IMR-90 (cell line): Measurements from ENCODE around the gene SMYD5. TPM values are rescaled to one million over a fixed set of nuclear protein-coding genes. Genes with fewer than 3 reads are reported as not detected.

ENCODE experiments used
- ATAC-seq: fragments of 200-7000 bp; cut with Tn5 transposase; 2 replicates; pipeline ENCODE4 v1.9.1; 2020; ENCODE audit warnings: low read depth, mild to moderate bottlenecking, moderate library complexity
- BruUV-seq: library from RNA; stranded (reverse); fragments of 400-500 nt; replicated peaks from 2 replicates; lab custom pipeline; 2021; lab: Mats Ljungman, UMichigan
- CTCF ChIA-PET: fragments of 300-600 bp; formaldehyde crosslinking; extraction: SDS; loops from one replicate; lab custom pipeline; 2021; ENCODE audit warnings: antibody characterized with exemption; lab: Yijun Ruan, JAX
- POLR2A ChIA-PET: fragments of 300-600 bp; sonication (Branson Sonifier 250); formaldehyde crosslinking; loops from one replicate; lab custom pipeline; 2022; ENCODE audit warnings: antibody characterized with exemption; ENCODE audit not compliant: unreplicated experiment; lab: Charles Lee
- DNase-seq: peaks from one replicate; pipeline ENCODE4 v3.0.0; 2013
- H2AFZ ChIP-seq: replicated peaks from 2 replicates; pipeline ENCODE3; 2013; ENCODE audit warnings: low read length, mild to moderate bottlenecking; ENCODE audit not compliant: poor library complexity
- H2AK5ac ChIP-seq: 2 replicates; pipeline ENCODE4 v1.6.1; 2013; ENCODE audit warnings: low read depth, low read length, inconsistent platforms
- H2AK9ac ChIP-seq: replicated peaks from 2 replicates; pipeline ENCODE3; 2013; ENCODE audit warnings: mild to moderate bottlenecking, low read depth, low read length, moderate library complexity; ENCODE audit not compliant: poor library complexity
- H2BK120ac ChIP-seq: 2 replicates; pipeline ENCODE4 v1.6.1; 2013; ENCODE audit warnings: low read depth, low read length, inconsistent platforms
- H2BK15ac ChIP-seq: 3 replicates; pipeline ENCODE4 v1.6.1; 2013; ENCODE audit warnings: low read depth, low read length, inconsistent platforms
- H2BK20ac ChIP-seq: 2 replicates; pipeline ENCODE4 v1.6.1; 2013; ENCODE audit warnings: low read depth, mild to moderate bottlenecking, inconsistent platforms, low read length, moderate library complexity
- H2BK5ac ChIP-seq: 2 replicates; pipeline ENCODE4 v1.6.1; 2013; ENCODE audit warnings: mild to moderate bottlenecking, low read depth, low read length, inconsistent platforms; ENCODE audit not compliant: poor library complexity, severe bottlenecking
- H3K14ac ChIP-seq: replicated peaks from 2 replicates; pipeline ENCODE4 v1.6.1; 2013; ENCODE audit warnings: low read depth, low read length, inconsistent platforms
- H3K18ac ChIP-seq: 2 replicates; pipeline ENCODE4 v1.6.1; 2013; ENCODE audit warnings: low read depth, low read length, control low read depth
- H3K23ac ChIP-seq: 2 replicates; pipeline ENCODE4 v1.6.1; 2013; ENCODE audit warnings: low read depth, low read length, inconsistent platforms
- H3K27ac ChIP-seq: 2 replicates; pipeline ENCODE4 v1.5.1; 2013; ENCODE audit warnings: mild to moderate bottlenecking, control low read depth, low read length; ENCODE audit not compliant: insufficient read depth
- H3K27me3 ChIP-seq: 2 replicates; pipeline ENCODE4 v1.6.1; 2013; ENCODE audit warnings: low read length; ENCODE audit not compliant: control insufficient read depth, insufficient read depth
- H3K36me3 ChIP-seq: 2 replicates; pipeline ENCODE4 v1.6.1; 2013; ENCODE audit warnings: low read length, mixed read lengths; ENCODE audit not compliant: control insufficient read depth, insufficient read depth
- H3K4ac ChIP-seq: 2 replicates; pipeline ENCODE4 v1.6.1; 2013; ENCODE audit warnings: low read depth, low read length, inconsistent platforms
- H3K4me1 ChIP-seq: 2 replicates; pipeline ENCODE4 v1.6.1; 2013; ENCODE audit warnings: low read length, mixed read lengths; ENCODE audit not compliant: control insufficient read depth, insufficient read depth
- H3K4me2 ChIP-seq: 2 replicates; pipeline ENCODE4 v1.6.1; 2013; ENCODE audit warnings: low read depth, mild to moderate bottlenecking, control low read depth, low read length, moderate library complexity
- H3K4me3 ChIP-seq: 2 replicates; pipeline ENCODE4 v1.5.1; 2013; ENCODE audit warnings: low read depth, mild to moderate bottlenecking, control low read depth, low read length, moderate library complexity; ENCODE audit not compliant: insufficient read depth
- H3K56ac ChIP-seq: 2 replicates; pipeline ENCODE4 v1.6.1; 2013; ENCODE audit warnings: low read length, inconsistent platforms; ENCODE audit not compliant: insufficient read depth; ENCODE audit errors: extremely low read depth
- H3K79me1 ChIP-seq, 2 experiments: 2 replicates each; pipeline ENCODE4 v1.6.1; 2013; ENCODE audit warnings: low read length in 2 of 2, inconsistent platforms in 1 of 2, low read depth in 1 of 2
- H3K9ac ChIP-seq: 2 replicates; pipeline ENCODE4 v1.6.1; 2013; ENCODE audit warnings: low read depth, low read length, control low read depth
- H3K9me1 ChIP-seq: 2 replicates; pipeline ENCODE4 v1.6.1; 2013; ENCODE audit warnings: low read length, inconsistent platforms; ENCODE audit not compliant: insufficient read depth
- H3K9me3 ChIP-seq: 2 replicates; pipeline ENCODE4 v1.6.1; 2013; ENCODE audit warnings: low read length; ENCODE audit not compliant: control insufficient read depth, insufficient read depth
- H4K20me1 ChIP-seq: 2 replicates; pipeline ENCODE4 v1.6.1; 2013; ENCODE audit warnings: low read length, inconsistent platforms; ENCODE audit not compliant: insufficient read depth
- H4K5ac ChIP-seq: 2 replicates; pipeline ENCODE4 v1.6.1; 2013; ENCODE audit warnings: mild to moderate bottlenecking, low read depth, low read length, control low read depth
- H4K8ac ChIP-seq, 2 experiments: 2 replicates each; pipeline ENCODE4 v1.6.1; 2013; ENCODE audit warnings: low read depth in 2 of 2, low read length in 2 of 2, control low read depth in 1 of 2, inconsistent platforms in 1 of 2
- H4K91ac ChIP-seq: 2 replicates; pipeline ENCODE4 v1.6.1; 2013; ENCODE audit warnings: low read depth, low read length, inconsistent platforms; ENCODE audit not compliant: insufficient read depth
- BHLHE40 ChIP-seq: fragments of 150-350 bp; IDR thresholded peaks from 2 replicates; pipeline ENCODE4 v1.6.1; 2016; ENCODE audit warnings: mild to moderate bottlenecking, low read depth, low read length
- CEBPB ChIP-seq: IDR thresholded peaks from 2 replicates; pipeline ENCODE4 v1.6.1; 2012; ENCODE audit warnings: low read depth, low read length, improper control_type of control experiment
- CHD1 ChIP-seq: IDR thresholded peaks from 2 replicates; pipeline ENCODE4 v1.6.1; 2012; ENCODE audit warnings: low read depth, low read length, improper control_type of control experiment
- FOS ChIP-seq: fragments of 150-350 bp; IDR thresholded peaks from 2 replicates; pipeline ENCODE4 v1.6.1; 2016; ENCODE audit warnings: low read depth, low read length
- MAFK ChIP-seq: IDR thresholded peaks from 2 replicates; pipeline ENCODE4 v1.6.1; 2012; ENCODE audit warnings: low read depth, low read length, improper control_type of control experiment
- MAZ ChIP-seq: IDR thresholded peaks from 2 replicates; pipeline ENCODE4 v1.6.1; 2012; ENCODE audit warnings: low read depth, mild to moderate bottlenecking, low read length, improper control_type of control experiment, moderate library complexity, borderline replicate concordance
- MXI1 ChIP-seq: IDR thresholded peaks from 2 replicates; pipeline ENCODE4 v1.6.1; 2012; ENCODE audit warnings: low read depth, mild to moderate bottlenecking, low read length, moderate library complexity, borderline replicate concordance
- NFE2L2 ChIP-seq: fragments of 150-350 bp; IDR thresholded peaks from 2 replicates; pipeline ENCODE4 v1.6.1; 2016; ENCODE audit warnings: low read depth, mild to moderate bottlenecking, low read length
- POLR2A ChIP-seq: IDR thresholded peaks from 2 replicates; pipeline ENCODE4 v1.6.1; 2012; ENCODE audit warnings: mild to moderate bottlenecking, low read depth, low read length
- RAD21 ChIP-seq: IDR thresholded peaks from 2 replicates; pipeline ENCODE4 v1.6.1; 2012; ENCODE audit warnings: low read length, improper control_type of control experiment
- RCOR1 ChIP-seq: IDR thresholded peaks from 2 replicates; pipeline ENCODE4 v1.6.1; 2012; ENCODE audit warnings: mild to moderate bottlenecking, low read length, improper control_type of control experiment; ENCODE audit not compliant: insufficient replicate concordance
- SMC3 ChIP-seq: fragments of 150-350 bp; IDR thresholded peaks from 2 replicates; pipeline ENCODE4 v1.6.1; 2016; ENCODE audit warnings: low read depth, mild to moderate bottlenecking, antibody characterized with exemption, low read length, moderate library complexity
- WGBS, 2 experiments: methylation state at CpG; one replicate each; pipeline versions ENCODE4 v1.1.5 to v1.1.7; 2013; ENCODE audit warnings: missing lambda C conversion rate in 2 of 2; ENCODE audit not compliant: insufficient read length in 1 of 2; ENCODE audit errors: extremely low coverage in 2 of 2; 5-methylcytosine and 5-hydroxymethylcytosine counted together
- dilution Hi-C: fragments of 300-500 bp; cut with HindIII; formaldehyde crosslinking; loops from one replicate; pipeline ENCODE4 v1.14.3; 2018; ENCODE audit warnings: low sequenced_read_pairs; ENCODE audit not compliant: unreplicated experiment
- in situ Hi-C: fragments of 300-500 bp; cut with MboI; formaldehyde crosslinking; loops from 3 replicates; pipeline ENCODE4 v1.14.3; 2019; ENCODE audit warnings: low sequenced_read_pairs, inconsistent platforms, mixed read lengths
- intact Hi-C: fragments of 100-400 bp; cut with micrococcal nuclease; formaldehyde crosslinking; loops from 2 replicates; pipeline ENCODE4 v1.10.0; 2022
- polyA plus RNA-seq, 3 experiments: library from polyadenylated mRNA; depleted of rRNA; stranded (reverse); fragments of >200 nt; gene quantifications; 2 replicates each; pipeline ENCODE4 v1.2.3, GENCODE V29; 2012; ENCODE audit warnings: low replicate concordance in 1 of 3
- total RNA-seq: library from RNA; depleted of rRNA; stranded (reverse); fragments of >200 nt; gene quantifications from 2 replicates; pipeline ENCODE4 v1.2.3, GENCODE V29; 2012
- TF ChIP-seq, protein P1 (sequence below): fragments of 150-350 bp; IDR thresholded peaks from 2 replicates; pipeline ENCODE4 v1.6.1; 2017; ENCODE audit warnings: mild to moderate bottlenecking, antibody characterized with exemption, low read length, low read depth
- TF ChIP-seq, protein P2 (sequence below): fragments of 150-350 bp; IDR thresholded peaks from 2 replicates; pipeline ENCODE4 v1.6.1; 2016; ENCODE audit warnings: low read depth, mild to moderate bottlenecking, low read length, moderate library complexity, borderline replicate concordance

SMYD5 gene
- total and polyA plus RNA-seq, 2 of the 4 experiments (the other 2 are of a cell fraction), result 17.8 to 19.7 TPM

DNA sequence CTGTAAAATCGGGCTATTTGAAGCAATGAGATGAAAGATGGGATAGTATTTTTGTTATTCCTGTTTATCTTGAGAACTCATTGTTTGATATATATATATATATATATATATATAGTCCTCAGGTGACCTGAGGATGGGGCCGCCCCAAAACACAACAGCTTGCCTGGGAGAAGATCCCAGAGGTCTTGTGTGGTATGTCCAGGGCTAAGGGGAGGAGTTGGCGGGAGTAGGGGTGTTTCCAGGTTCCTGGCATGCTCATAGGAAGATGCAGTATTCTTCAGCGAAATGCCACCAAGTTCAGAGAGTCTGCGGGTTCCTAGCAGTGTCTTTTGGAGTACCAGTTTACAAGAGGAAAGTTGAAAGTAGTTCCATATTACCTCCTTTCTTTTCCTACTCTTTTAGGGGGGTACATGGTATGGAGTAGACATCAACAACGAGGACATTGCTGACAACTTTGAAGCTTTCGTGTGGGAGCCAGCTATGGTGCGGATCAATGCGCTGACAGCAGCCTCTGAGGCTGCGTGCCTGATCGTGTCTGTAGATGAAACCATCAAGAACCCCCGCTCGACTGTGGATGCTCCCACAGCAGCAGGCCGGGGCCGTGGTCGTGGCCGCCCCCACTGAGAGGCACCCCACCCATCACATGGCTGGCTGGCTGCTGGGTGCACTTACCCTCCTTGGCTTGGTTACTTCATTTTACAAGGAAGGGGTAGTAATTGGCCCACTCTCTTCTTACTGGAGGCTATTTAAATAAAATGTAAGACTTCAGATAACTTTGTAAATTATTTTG is 38.4 kb downstream of the SMYD5 start (continued):
- TF ChIP-seq, protein P1, sequence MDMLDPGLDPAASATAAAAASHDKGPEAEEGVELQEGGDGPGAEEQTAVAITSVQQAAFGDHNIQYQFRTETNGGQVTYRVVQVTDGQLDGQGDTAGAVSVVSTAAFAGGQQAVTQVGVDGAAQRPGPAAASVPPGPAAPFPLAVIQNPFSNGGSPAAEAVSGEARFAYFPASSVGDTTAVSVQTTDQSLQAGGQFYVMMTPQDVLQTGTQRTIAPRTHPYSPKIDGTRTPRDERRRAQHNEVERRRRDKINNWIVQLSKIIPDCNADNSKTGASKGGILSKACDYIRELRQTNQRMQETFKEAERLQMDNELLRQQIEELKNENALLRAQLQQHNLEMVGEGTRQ, result no peak

DNA sequence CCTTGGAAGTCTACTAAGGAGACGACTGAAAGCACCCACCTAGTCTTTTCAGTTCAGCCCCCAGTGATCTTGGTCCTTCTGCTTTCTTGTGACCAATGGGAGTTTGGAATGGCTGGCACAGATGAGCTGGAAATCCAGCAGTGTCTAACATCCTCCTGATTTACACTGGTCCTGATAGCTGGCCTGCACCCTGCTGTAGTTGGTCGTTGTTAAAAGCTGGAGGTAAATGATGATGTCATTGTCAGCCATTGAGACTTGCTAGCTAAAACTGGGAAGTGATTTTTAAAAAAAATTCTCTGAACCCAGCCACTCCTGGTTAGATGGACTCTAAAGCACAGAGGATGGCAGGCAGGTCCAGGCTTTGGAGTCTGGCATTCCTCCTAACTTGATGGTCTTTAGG is 39.4 kb downstream of the SMYD5 start:
- Histone ChIP-seq H3K36me3 (peaks cover 53% of the 10 kb centered on the region), H2AK5ac (no peak overlapping the region), H4K8ac (no peak overlapping the region), H3K56ac (no peak overlapping the region), H3K23ac (no peak overlapping the region), H2AK9ac (no peak overlapping the region), H2BK5ac (no peak overlapping the region), H3K4me3 (no peak overlapping the region), H2AFZ (no peak overlapping the region), H3K4me2 (no peak overlapping the region), H4K91ac (no peak overlapping the region), H3K9me1 (peaks cover 12% of the 10 kb centered on the region; the same call in 1 of the 2 replicates), H2BK120ac (no peak overlapping the region), H3K4ac (no peak overlapping the region), H3K9ac (no peak overlapping the region), H2BK15ac (no peak overlapping the region), H3K4me1 (peaks cover 2% of the 10 kb centered on the region; the same call in 1 of the 2 replicates), H3K18ac (no peak overlapping the region), H3K9me3 (no peaks in the 10 kb centered on the region), H3K14ac (no peak overlapping the region), H3K79me1 (peaks cover 5 to 10% of the 10 kb centered on the region in 2 experiments; a peak in 2 of 4 replicates), H2BK20ac (no peak overlapping the region), H3K27ac (no peak overlapping the region), H3K27me3 (no peaks in the 10 kb centered on the region), H4K5ac (no peak overlapping the region), H4K20me1 (peaks cover 11% of the 10 kb centered on the region)
- intact Hi-C loops (no loop called here), in situ Hi-C loops (no loop called here), dilution Hi-C loops (no loop called here)
- BruUV-seq, result no TSS peak
- ChIA-PET CTCF (no interaction called here), POLR2A (no interaction called here)
- DNase-seq (no peak), ATAC-seq (no peak)
- TF ChIP-seq FOS (no peak), CHD1 (no peak), BHLHE40 (no peak), SMC3 (no peak), NFE2L2 (no peak), MAZ (no peak), MXI1 (no peak), CEBPB (no peak), POLR2A (no peak), RAD21 (no peak), MAFK (no peak), RCOR1 (no peak)
- TF ChIP-seq, protein P2, sequence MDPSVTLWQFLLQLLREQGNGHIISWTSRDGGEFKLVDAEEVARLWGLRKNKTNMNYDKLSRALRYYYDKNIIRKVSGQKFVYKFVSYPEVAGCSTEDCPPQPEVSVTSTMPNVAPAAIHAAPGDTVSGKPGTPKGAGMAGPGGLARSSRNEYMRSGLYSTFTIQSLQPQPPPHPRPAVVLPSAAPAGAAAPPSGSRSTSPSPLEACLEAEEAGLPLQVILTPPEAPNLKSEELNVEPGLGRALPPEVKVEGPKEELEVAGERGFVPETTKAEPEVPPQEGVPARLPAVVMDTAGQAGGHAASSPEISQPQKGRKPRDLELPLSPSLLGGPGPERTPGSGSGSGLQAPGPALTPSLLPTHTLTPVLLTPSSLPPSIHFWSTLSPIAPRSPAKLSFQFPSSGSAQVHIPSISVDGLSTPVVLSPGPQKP, result no peak
- no CpG with 5 or more reads among the region's 2 CpGs for WGBS, 2 experiments
